B cell (primary cell): ENCODE results near the gene MCM3AP.

Experiments used
- CTCF ChIP-seq: fragments of 200-600 bp; IDR thresholded peaks from one replicate; pipeline ENCODE4 v1.8.0; 2022; ENCODE audit warnings: antibody characterized with exemption, mild to moderate bottlenecking
- EZH2 ChIP-seq: IDR thresholded peaks from 2 replicates; pipeline ENCODE4 v1.6.1; 2012; ENCODE audit warnings: borderline replicate concordance, low read depth, mild to moderate bottlenecking, moderate library complexity, low read length; ENCODE audit not compliant: insufficient read depth, poor library complexity, severe bottlenecking

DNA sequence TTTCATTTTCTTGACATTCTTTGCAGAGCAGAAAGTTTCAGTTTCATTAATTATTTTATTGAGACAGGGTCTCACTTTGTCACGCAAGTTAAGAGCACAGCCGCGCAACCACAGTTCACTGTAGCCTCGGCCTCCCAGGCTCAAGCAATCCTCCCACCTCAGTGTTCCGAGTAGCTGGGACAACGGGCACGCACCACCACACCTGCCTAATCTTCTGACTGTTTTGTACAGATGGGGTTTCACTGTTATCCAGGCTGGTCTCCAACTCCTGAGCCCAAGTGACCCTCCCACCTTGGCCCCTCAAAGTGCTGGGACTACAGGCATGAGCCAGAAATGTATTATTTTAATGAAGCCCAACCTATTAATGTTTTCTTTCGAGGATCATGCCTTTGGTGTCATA is 98.2 kb downstream of the MCM3AP start:
- TF ChIP-seq CTCF, result no peak
- TF ChIP-seq EZH2, result no peak
